SK-N-MC (cell line): Measurements from ENCODE around the gene NCOA1.

ENCODE experiments used
- EZH2 ChIP-seq: fragments of 200-600 bp; sonication (generic); IDR thresholded peaks from one replicate; pipeline ENCODE4 v1.6.1; 2017; ENCODE audit warnings: antibody characterized with exemption
- FOXP2 ChIP-seq: optimal IDR thresholded peaks from 2 replicates; pipeline ENCODE3; 2011; ENCODE audit warnings: mild to moderate bottlenecking, moderate library complexity; ENCODE audit not compliant: insufficient read depth; ENCODE audit errors: extremely low read length, control extremely low read depth
- POLR2AphosphoS5 ChIP-seq: IDR thresholded peaks from 2 replicates; pipeline ENCODE4 v1.6.1; 2012; ENCODE audit warnings: mild to moderate bottlenecking, low read depth, low read length, borderline replicate concordance

DNA sequence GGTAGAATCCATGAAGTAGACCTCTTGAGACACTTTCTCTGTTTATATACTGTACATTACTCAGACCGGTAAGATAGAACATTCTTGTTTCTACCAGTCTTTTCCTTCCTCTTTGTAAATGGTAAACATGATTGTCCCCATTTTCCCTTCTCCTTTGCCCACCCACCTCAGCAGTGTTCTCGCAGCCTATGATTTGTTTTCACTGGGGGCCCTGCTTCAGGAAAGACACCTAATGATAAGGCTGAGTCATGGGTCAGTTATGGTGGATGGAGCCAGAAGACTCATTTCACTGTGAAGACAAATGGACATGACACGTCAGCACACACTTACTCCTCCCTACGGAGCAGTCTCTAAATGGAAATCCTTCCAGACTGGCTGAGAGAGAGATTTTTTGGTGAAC lies 325.8 kb downstream of the NCOA1 start:
- no peak for TF ChIP-seq POLR2AphosphoS5
- TF ChIP-seq EZH2, result no peak
- no peak for TF ChIP-seq FOXP2
